Liver (tissue), 9 donors: Measurements from ENCODE around the gene GDPD2. TPM values are rescaled to one million over a fixed set of nuclear protein-coding genes. Genes with fewer than 3 reads are reported as not detected.

ENCODE experiments used
- DNase-seq: peaks from one replicate; pipeline ENCODE4 v3.0.0-alpha.2; 2017; ENCODE audit warnings: low spot score
- H3K27ac ChIP-seq, 2 donors: one replicate each; pipeline ENCODE4 v1.7.0; 2013; ENCODE audit warnings: inconsistent platforms in 2 of 2, low read length in 2 of 2, control low read depth in 1 of 2, low read depth in 1 of 2, mild to moderate bottlenecking in 1 of 2
- H3K27me3 ChIP-seq, 4 donors: one replicate each; pipeline versions ENCODE4 v1.6.1 to v1.7.0; 2013; ENCODE audit warnings: low read length in 3 of 4, inconsistent platforms in 1 of 4, mild to moderate bottlenecking in 1 of 4, moderate library complexity in 1 of 4; ENCODE audit not compliant: control insufficient read depth in 4 of 4, insufficient read depth in 4 of 4
- H3K36me3 ChIP-seq, 4 donors: one replicate each; pipeline versions ENCODE4 v1.6.1 to v1.7.0; 2013; ENCODE audit warnings: low read length in 3 of 4, mild to moderate bottlenecking in 3 of 4, low read depth in 1 of 4, moderate library complexity in 1 of 4; ENCODE audit not compliant: control insufficient read depth in 4 of 4, insufficient read depth in 3 of 4
- H3K4me1 ChIP-seq, 4 donors: one replicate each; pipeline versions ENCODE4 v1.6.1 to v1.7.0; 2013; ENCODE audit warnings: low read length in 3 of 4, mild to moderate bottlenecking in 3 of 4, moderate library complexity in 1 of 4; ENCODE audit not compliant: control insufficient read depth in 4 of 4, insufficient read depth in 4 of 4
- H3K4me3 ChIP-seq, 3 donors: one replicate each; pipeline versions ENCODE4 v1.6.1 to v1.7.0; 2013; ENCODE audit warnings: low read length in 3 of 3, control low read depth in 1 of 3, low read depth in 1 of 3, mild to moderate bottlenecking in 1 of 3
- H3K9ac ChIP-seq, 2 donors: one replicate each; pipeline ENCODE4 v1.7.0; 2013; ENCODE audit warnings: low read length in 2 of 2, mild to moderate bottlenecking in 2 of 2, moderate library complexity in 2 of 2, control low read depth in 1 of 2, low read depth in 1 of 2
- H3K9me3 ChIP-seq, 4 donors: one replicate each; pipeline versions ENCODE4 v1.6.1 to v1.7.0; 2013; ENCODE audit warnings: low read length in 3 of 4; ENCODE audit not compliant: control insufficient read depth in 4 of 4
- CTCF ChIP-seq: fragments of 150-350 bp; IDR thresholded peaks from 2 replicates; pipeline ENCODE4 v1.5.1; 2017; ENCODE audit warnings: improper control_type of control experiment, low read depth, low read length; ENCODE audit not compliant: missing input control
- EGR1 ChIP-seq, 2 donors: IDR thresholded peaks; 2 replicates each; pipeline ENCODE4 v1.6.1; 2016 to 2018; ENCODE audit warnings: antibody characterized with exemption in 2 of 2, low read depth in 2 of 2
- HNF4G ChIP-seq: IDR thresholded peaks from 2 replicates; pipeline ENCODE4 v1.6.1; 2016; ENCODE audit warnings: antibody characterized with exemption
- MAX ChIP-seq: IDR thresholded peaks from 2 replicates; pipeline ENCODE4 v1.6.1; 2016; ENCODE audit warnings: antibody characterized with exemption
- REST ChIP-seq: IDR thresholded peaks from 2 replicates; pipeline ENCODE4 v1.6.1; 2016; ENCODE audit warnings: antibody characterized with exemption, mild to moderate bottlenecking
- RXRA ChIP-seq, 2 donors: IDR thresholded peaks; 2 replicates each; pipeline ENCODE4 v1.6.1; 2017 to 2018; ENCODE audit warnings: antibody characterized with exemption in 2 of 2, mild to moderate bottlenecking in 1 of 2
- SP1 ChIP-seq: IDR thresholded peaks from 2 replicates; pipeline ENCODE4 v1.6.1; 2018; ENCODE audit warnings: antibody characterized with exemption, mild to moderate bottlenecking
- TAF1 ChIP-seq: conservative IDR thresholded peaks from 2 replicates; pipeline ENCODE4 v1.6.1; 2016; ENCODE audit warnings: antibody characterized with exemption, mild to moderate bottlenecking
- YY1 ChIP-seq: IDR thresholded peaks from 2 replicates; pipeline ENCODE4 v1.6.1; 2016; ENCODE audit warnings: antibody characterized with exemption, mild to moderate bottlenecking
- WGBS: extraction: QIAGEN DNeasy Blood & Tissue Kit; methylation state at CpG from one replicate; pipeline ENCODE4 v1.1.7; 2013; 5-methylcytosine and 5-hydroxymethylcytosine counted together
- polyA plus RNA-seq, 2 donors: library from polyadenylated mRNA; stranded (reverse) in 1 of 2; unstranded in 1 of 2; fragments of 200-250 nt in 1 of 2; fragments of >200 nt in 1 of 2; fragmentation: Nextera tagmentation in 1 of 2; extraction: Ambion mirVana in 1 of 2; gene quantifications; one replicate each; pipeline versions ENCODE4 v1.2.1 to v1.2.3, GENCODE V29; 2013 to 2015
- total RNA-seq, 2 donors: library from RNA; depleted of rRNA; stranded (reverse); fragments of >200 nt; gene quantifications; one replicate each; pipeline ENCODE4 v1.2.3, GENCODE V29; 2014
- donor health status: healthy.
- donor health status: healthy.
- donor health status: healthy.
- donor health status: healthy.
- donor health status: healthy.

GDPD2 gene
- total and polyA plus RNA-seq, 4 donors, result not detected

- H3K4me3 ChIP-seq, result no peak overlapping the region
- H3K36me3 ChIP-seq, result no peaks in the 10 kb centered on the region
- WGBS, result 80% methylated on average over 10 of the region's 10 CpGs
- H3K9ac ChIP-seq, result no peak overlapping the region
- H3K9me3 ChIP-seq, result no peaks in the 10 kb centered on the region
- H3K4me1 ChIP-seq, result no peaks in the 10 kb centered on the region
- H3K27ac ChIP-seq, result no peak overlapping the region
- DNase-seq, result no peak
- peaks cover 0 to 4% (median 0%) of the 10 kb centered on the region in 4 donors for H3K27me3 ChIP-seq
- TF ChIP-seq REST, result no peak
- no peak for TF ChIP-seq TAF1
- TF ChIP-seq CTCF, result no peak
- TF ChIP-seq MAX, result no peak
- TF ChIP-seq SP1, result no peak
- TF ChIP-seq RXRA (IDR thresholded peaks at IDR 0.05), result no peak
- no peak for TF ChIP-seq EGR1 (IDR thresholded peaks at IDR 0.05; ENCODE audit: low read depth in 2 of 2)
Observed at GRCh38 chrX:70423936-70424675, 992 bp downstream of the GDPD2 start.

GRCh38 chrX:70424801-70425200 is 1.7 kb downstream of the GDPD2 start:
- Histone ChIP-seq H3K27ac (no peak overlapping the region), H3K9me3 (no peaks in the 10 kb centered on the region), H3K27me3 (peaks cover 0 to 4% (median 0%) of the 10 kb centered on the region in 4 donors), H3K36me3 (no peaks in the 10 kb centered on the region), H3K4me1 (no peaks in the 10 kb centered on the region), H3K9ac (no peak overlapping the region), H3K4me3 (no peak overlapping the region)
- DNase-seq, result no peak
- TF ChIP-seq YY1 (no peak), HNF4G (no peak)
- WGBS, result 95% methylated on average over 10 of the region's 10 CpGs
